HEK293 (cell line): Measurements from ENCODE around the gene ALDH9A1.
A peak's percentile ranks its signal among the peaks of the same experiment; 100 is the strongest.

Experiments used
- GLIS2 ChIP-seq: fragments of 450-650 bp; formaldehyde crosslinking; IDR thresholded peaks from 2 replicates; pipeline ENCODE4 v1.5.1; 2016; ENCODE audit warnings: missing biosample characterization, missing genetic modification characterization
- IKZF3 ChIP-seq: fragments of 450-650 bp; IDR thresholded peaks from 2 replicates; pipeline ENCODE4 v1.5.0; 2018; ENCODE audit warnings: missing biosample characterization, mild to moderate bottlenecking, missing genetic modification characterization, moderate library complexity
- KLF8 ChIP-seq: fragments of 450-650 bp; formaldehyde crosslinking; IDR thresholded peaks from 2 replicates; pipeline ENCODE4 v1.5.1; 2016; ENCODE audit warnings: missing biosample characterization, missing genetic modification characterization
- OSR2 ChIP-seq: fragments of 450-650 bp; formaldehyde crosslinking; IDR thresholded peaks from 2 replicates; pipeline ENCODE4 v1.5.1; 2016; ENCODE audit warnings: missing biosample characterization, missing genetic modification characterization
- PRDM1 ChIP-seq: fragments of 450-650 bp; formaldehyde crosslinking; IDR thresholded peaks from 2 replicates; pipeline ENCODE4; 2016; ENCODE audit warnings: missing biosample characterization, missing genetic modification characterization
- SCRT2 ChIP-seq: fragments of 450-650 bp; formaldehyde crosslinking; IDR thresholded peaks from 2 replicates; pipeline ENCODE4 v1.5.1; 2016; ENCODE audit warnings: missing biosample characterization, missing genetic modification characterization
- ZBTB17 ChIP-seq: fragments of 450-650 bp; formaldehyde crosslinking; IDR thresholded peaks from 2 replicates; pipeline ENCODE4 v1.5.1; 2016; ENCODE audit warnings: missing biosample characterization, missing genetic modification characterization
- ZBTB20 ChIP-seq: fragments of 450-650 bp; formaldehyde crosslinking; IDR thresholded peaks from 2 replicates; pipeline ENCODE4 v1.5.1; 2016; ENCODE audit warnings: missing biosample characterization, missing genetic modification characterization
- ZEB2 ChIP-seq: fragments of 450-650 bp; formaldehyde crosslinking; IDR thresholded peaks from 2 replicates; pipeline ENCODE4 v1.5.1; 2016; ENCODE audit warnings: missing biosample characterization, missing genetic modification characterization
- ZNF146 ChIP-seq: fragments of 450-650 bp; formaldehyde crosslinking; IDR thresholded peaks from 2 replicates; pipeline ENCODE4 v1.5.1; 2016; ENCODE audit warnings: missing biosample characterization, missing genetic modification characterization
- ZNF175 ChIP-seq: fragments of 450-650 bp; formaldehyde crosslinking; IDR thresholded peaks from 2 replicates; pipeline ENCODE4 v1.5.1; 2016; ENCODE audit warnings: missing biosample characterization, missing genetic modification characterization
- ZNF211 ChIP-seq: fragments of 450-650 bp; formaldehyde crosslinking; IDR thresholded peaks from 2 replicates; pipeline ENCODE4 v1.5.1; 2016; ENCODE audit warnings: low read depth, missing biosample characterization, missing genetic modification characterization
- ZNF223 ChIP-seq: fragments of 450-650 bp; formaldehyde crosslinking; IDR thresholded peaks from 2 replicates; pipeline ENCODE4 v1.5.1; 2016; ENCODE audit warnings: missing biosample characterization, missing genetic modification characterization
- ZNF266 ChIP-seq: fragments of 450-650 bp; formaldehyde crosslinking; IDR thresholded peaks from 2 replicates; pipeline ENCODE4 v1.5.1; 2016; ENCODE audit warnings: missing biosample characterization, missing genetic modification characterization, low read depth
- ZNF335 ChIP-seq: fragments of 450-650 bp; formaldehyde crosslinking; conservative IDR thresholded peaks from 2 replicates; pipeline ENCODE4 v1.5.1; 2016; ENCODE audit warnings: missing biosample characterization, missing genetic modification characterization
- ZNF362 ChIP-seq: fragments of 450-650 bp; formaldehyde crosslinking; IDR thresholded peaks from 2 replicates; pipeline ENCODE4 v1.5.1; 2016; ENCODE audit warnings: missing biosample characterization, missing genetic modification characterization
- ZNF366 ChIP-seq: fragments of 450-650 bp; formaldehyde crosslinking; conservative IDR thresholded peaks from 2 replicates; pipeline ENCODE4 v1.5.1; 2016; ENCODE audit warnings: missing biosample characterization, missing genetic modification characterization
- ZNF394 ChIP-seq: fragments of 450-650 bp; formaldehyde crosslinking; IDR thresholded peaks from 2 replicates; pipeline ENCODE4 v1.5.1; 2016; ENCODE audit warnings: missing biosample characterization, missing genetic modification characterization, mild to moderate bottlenecking, moderate library complexity, borderline replicate concordance
- ZNF433 ChIP-seq: fragments of 450-650 bp; formaldehyde crosslinking; IDR thresholded peaks from 2 replicates; pipeline ENCODE4 v1.5.1; 2016; ENCODE audit warnings: missing biosample characterization, missing genetic modification characterization, low read depth
- ZNF561 ChIP-seq: fragments of 450-650 bp; IDR thresholded peaks from 2 replicates; pipeline ENCODE4 v1.5.1; 2018; ENCODE audit warnings: missing biosample characterization, missing genetic modification characterization, borderline replicate concordance
- ZNF600 ChIP-seq: fragments of 450-650 bp; formaldehyde crosslinking; IDR thresholded peaks from 2 replicates; pipeline ENCODE4 v1.5.1; 2016; ENCODE audit warnings: missing biosample characterization, missing genetic modification characterization
- ZNF610 ChIP-seq: fragments of 450-650 bp; formaldehyde crosslinking; IDR thresholded peaks from 2 replicates; pipeline ENCODE4 v1.5.1; 2016; ENCODE audit warnings: missing biosample characterization, missing genetic modification characterization, borderline replicate concordance
- ZNF624 ChIP-seq: fragments of 450-650 bp; formaldehyde crosslinking; IDR thresholded peaks from 2 replicates; pipeline ENCODE4 v1.5.1; 2017; ENCODE audit warnings: missing biosample characterization, missing genetic modification characterization
- ZSCAN30 ChIP-seq: fragments of 450-650 bp; IDR thresholded peaks from 2 replicates; pipeline ENCODE4 v1.5.1; 2018; ENCODE audit warnings: missing biosample characterization, mild to moderate bottlenecking, missing genetic modification characterization, moderate library complexity
- TF ChIP-seq, protein P1 (sequence below): fragments of 450-650 bp; formaldehyde crosslinking; conservative IDR thresholded peaks from 2 replicates; pipeline ENCODE4 v1.5.1; 2016; ENCODE audit warnings: low read depth, missing biosample characterization, missing genetic modification characterization
- TF ChIP-seq, protein P2 (sequence below): fragments of 450-650 bp; formaldehyde crosslinking; IDR thresholded peaks from 2 replicates; pipeline ENCODE4 v1.5.1; 2017; ENCODE audit warnings: missing biosample characterization, missing genetic modification characterization
- TF ChIP-seq, protein P3 (sequence below): fragments of 450-650 bp; formaldehyde crosslinking; IDR thresholded peaks from 2 replicates; pipeline ENCODE4; 2016; ENCODE audit warnings: missing biosample characterization, missing genetic modification characterization
- TF ChIP-seq, protein P4 (sequence below): fragments of 450-650 bp; formaldehyde crosslinking; IDR thresholded peaks from 2 replicates; pipeline ENCODE4 v1.5.1; 2016; ENCODE audit warnings: missing biosample characterization, missing genetic modification characterization, low read depth
- TF ChIP-seq, protein P5 (sequence below): fragments of 450-650 bp; formaldehyde crosslinking; IDR thresholded peaks from 2 replicates; pipeline ENCODE4 v1.5.1; 2016; ENCODE audit warnings: missing biosample characterization, missing genetic modification characterization

ALDH9A1 gene

GRCh38 chr1:165631342-165632151, 66.8 kb downstream of the ALDH9A1 start (continued):
- TF ChIP-seq, protein P1, sequence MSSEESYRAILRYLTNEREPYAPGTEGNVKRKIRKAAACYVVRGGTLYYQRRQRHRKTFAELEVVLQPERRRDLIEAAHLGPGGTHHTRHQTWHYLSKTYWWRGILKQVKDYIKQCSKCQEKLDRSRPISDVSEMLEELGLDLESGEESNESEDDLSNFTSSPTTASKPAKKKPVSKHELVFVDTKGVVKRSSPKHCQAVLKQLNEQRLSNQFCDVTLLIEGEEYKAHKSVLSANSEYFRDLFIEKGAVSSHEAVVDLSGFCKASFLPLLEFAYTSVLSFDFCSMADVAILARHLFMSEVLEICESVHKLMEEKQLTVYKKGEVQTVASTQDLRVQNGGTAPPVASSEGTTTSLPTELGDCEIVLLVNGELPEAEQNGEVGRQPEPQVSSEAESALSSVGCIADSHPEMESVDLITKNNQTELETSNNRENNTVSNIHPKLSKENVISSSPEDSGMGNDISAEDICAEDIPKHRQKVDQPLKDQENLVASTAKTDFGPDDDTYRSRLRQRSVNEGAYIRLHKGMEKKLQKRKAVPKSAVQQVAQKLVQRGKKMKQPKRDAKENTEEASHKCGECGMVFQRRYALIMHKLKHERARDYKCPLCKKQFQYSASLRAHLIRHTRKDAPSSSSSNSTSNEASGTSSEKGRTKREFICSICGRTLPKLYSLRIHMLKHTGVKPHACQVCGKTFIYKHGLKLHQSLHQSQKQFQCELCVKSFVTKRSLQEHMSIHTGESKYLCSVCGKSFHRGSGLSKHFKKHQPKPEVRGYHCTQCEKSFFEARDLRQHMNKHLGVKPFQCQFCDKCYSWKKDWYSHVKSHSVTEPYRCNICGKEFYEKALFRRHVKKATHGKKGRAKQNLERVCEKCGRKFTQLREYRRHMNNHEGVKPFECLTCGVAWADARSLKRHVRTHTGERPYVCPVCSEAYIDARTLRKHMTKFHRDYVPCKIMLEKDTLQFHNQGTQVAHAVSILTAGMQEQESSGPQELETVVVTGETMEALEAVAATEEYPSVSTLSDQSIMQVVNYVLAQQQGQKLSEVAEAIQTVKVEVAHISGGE (tag by site-specific recombination) = peak; percentile 33; the same call in 1 of the 2 replicates
- peak; percentile 21; the same call in 1 of the 2 replicates for TF ChIP-seq ZNF561 (tag by site-specific recombination)
- peak; percentile 19; the same call in 1 of the 2 replicates for TF ChIP-seq SCRT2 (tag by site-specific recombination)
- no peak; the same call in 1 of the 2 replicates for TF ChIP-seq ZEB2 (tag by site-specific recombination)
- TF ChIP-seq, protein P2, sequence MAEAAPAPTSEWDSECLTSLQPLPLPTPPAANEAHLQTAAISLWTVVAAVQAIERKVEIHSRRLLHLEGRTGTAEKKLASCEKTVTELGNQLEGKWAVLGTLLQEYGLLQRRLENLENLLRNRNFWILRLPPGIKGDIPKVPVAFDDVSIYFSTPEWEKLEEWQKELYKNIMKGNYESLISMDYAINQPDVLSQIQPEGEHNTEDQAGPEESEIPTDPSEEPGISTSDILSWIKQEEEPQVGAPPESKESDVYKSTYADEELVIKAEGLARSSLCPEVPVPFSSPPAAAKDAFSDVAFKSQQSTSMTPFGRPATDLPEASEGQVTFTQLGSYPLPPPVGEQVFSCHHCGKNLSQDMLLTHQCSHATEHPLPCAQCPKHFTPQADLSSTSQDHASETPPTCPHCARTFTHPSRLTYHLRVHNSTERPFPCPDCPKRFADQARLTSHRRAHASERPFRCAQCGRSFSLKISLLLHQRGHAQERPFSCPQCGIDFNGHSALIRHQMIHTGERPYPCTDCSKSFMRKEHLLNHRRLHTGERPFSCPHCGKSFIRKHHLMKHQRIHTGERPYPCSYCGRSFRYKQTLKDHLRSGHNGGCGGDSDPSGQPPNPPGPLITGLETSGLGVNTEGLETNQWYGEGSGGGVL (tag by site-specific recombination) = 0 out of 2 replicates have a peak, but pooled peaks have one; percentile 14
- peak; percentile 50 for TF ChIP-seq IKZF3 (tag by site-specific recombination)
- TF ChIP-seq ZNF366 (tag by site-specific recombination) = peak; percentile 50; the same call in 1 of the 2 replicates
- TF ChIP-seq, protein P3, sequence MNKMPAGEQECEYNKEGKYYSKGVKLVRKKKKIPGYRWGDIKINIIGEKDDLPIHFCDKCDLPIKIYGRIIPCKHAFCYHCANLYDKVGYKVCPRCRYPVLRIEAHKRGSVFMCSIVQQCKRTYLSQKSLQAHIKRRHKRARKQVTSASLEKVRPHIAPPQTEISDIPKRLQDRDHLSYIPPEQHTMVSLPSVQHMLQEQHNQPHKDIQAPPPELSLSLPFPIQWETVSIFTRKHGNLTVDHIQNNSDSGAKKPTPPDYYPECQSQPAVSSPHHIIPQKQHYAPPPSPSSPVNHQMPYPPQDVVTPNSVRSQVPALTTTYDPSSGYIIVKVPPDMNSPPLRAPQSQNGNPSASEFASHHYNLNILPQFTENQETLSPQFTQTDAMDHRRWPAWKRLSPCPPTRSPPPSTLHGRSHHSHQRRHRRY = no peak
- TF ChIP-seq ZNF394 (tag by site-specific recombination) = peak; percentile 29; the same call in 1 of the 2 replicates
- TF ChIP-seq ZNF335 (tag by site-specific recombination) = peak; percentile 45
- TF ChIP-seq ZSCAN30 (tag by site-specific recombination) = no peak
- TF ChIP-seq ZNF266 (tag by site-specific recombination) = peak; percentile 67; the same call in 1 of the 2 replicates
- peak; percentile 84 for TF ChIP-seq ZBTB17 (tag by site-specific recombination)
- no peak for TF ChIP-seq ZNF433 (tag by site-specific recombination)
- no peak for TF ChIP-seq ZNF624 (tag by site-specific recombination)
- TF ChIP-seq ZNF146 (tag by site-specific recombination) = no peak
- TF ChIP-seq, protein P4, sequence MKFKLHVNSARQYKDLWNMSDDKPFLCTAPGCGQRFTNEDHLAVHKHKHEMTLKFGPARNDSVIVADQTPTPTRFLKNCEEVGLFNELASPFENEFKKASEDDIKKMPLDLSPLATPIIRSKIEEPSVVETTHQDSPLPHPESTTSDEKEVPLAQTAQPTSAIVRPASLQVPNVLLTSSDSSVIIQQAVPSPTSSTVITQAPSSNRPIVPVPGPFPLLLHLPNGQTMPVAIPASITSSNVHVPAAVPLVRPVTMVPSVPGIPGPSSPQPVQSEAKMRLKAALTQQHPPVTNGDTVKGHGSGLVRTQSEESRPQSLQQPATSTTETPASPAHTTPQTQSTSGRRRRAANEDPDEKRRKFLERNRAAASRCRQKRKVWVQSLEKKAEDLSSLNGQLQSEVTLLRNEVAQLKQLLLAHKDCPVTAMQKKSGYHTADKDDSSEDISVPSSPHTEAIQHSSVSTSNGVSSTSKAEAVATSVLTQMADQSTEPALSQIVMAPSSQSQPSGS (tag by site-specific recombination) = no peak
- TF ChIP-seq, protein P5, sequence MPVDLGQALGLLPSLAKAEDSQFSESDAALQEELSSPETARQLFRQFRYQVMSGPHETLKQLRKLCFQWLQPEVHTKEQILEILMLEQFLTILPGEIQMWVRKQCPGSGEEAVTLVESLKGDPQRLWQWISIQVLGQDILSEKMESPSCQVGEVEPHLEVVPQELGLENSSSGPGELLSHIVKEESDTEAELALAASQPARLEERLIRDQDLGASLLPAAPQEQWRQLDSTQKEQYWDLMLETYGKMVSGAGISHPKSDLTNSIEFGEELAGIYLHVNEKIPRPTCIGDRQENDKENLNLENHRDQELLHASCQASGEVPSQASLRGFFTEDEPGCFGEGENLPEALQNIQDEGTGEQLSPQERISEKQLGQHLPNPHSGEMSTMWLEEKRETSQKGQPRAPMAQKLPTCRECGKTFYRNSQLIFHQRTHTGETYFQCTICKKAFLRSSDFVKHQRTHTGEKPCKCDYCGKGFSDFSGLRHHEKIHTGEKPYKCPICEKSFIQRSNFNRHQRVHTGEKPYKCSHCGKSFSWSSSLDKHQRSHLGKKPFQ (tag by site-specific recombination) = no peak
- TF ChIP-seq ZBTB20 (tag by site-specific recombination) = peak; percentile 59; the same call in 1 of the 2 replicates
- no peak for TF ChIP-seq ZNF362
- peak; percentile 97 for TF ChIP-seq ZNF600
- TF ChIP-seq KLF8 (tag by site-specific recombination) = 0 out of 2 replicates have a peak, but pooled peaks have one; percentile 48
- 0 out of 2 replicates have a peak, but pooled peaks have one; percentile 0 for TF ChIP-seq ZNF223
- peak; percentile 76 for TF ChIP-seq PRDM1 (tag by site-specific recombination)
- peak; percentile 12 for TF ChIP-seq GLIS2 (tag by site-specific recombination)
- TF ChIP-seq ZNF211 (tag by site-specific recombination) = no peak
- TF ChIP-seq ZNF610 (tag by site-specific recombination) = no peak
- no peak for TF ChIP-seq ZNF175 (tag by site-specific recombination)
- TF ChIP-seq OSR2 (tag by site-specific recombination) = peak; percentile 68
